ENCODE results near the gene SENP1. TPM values are rescaled to one million over a fixed set of nuclear protein-coding genes. Genes with fewer than 3 reads are reported as not detected.

SENP1 gene
- total and polyA plus RNA-seq, 7 donors, result 4.2 to 26.0 (median 16.9) TPM

GRCh38 chr12:48021485-48022179 is 84.2 kb downstream of the SENP1 start:
- TF ChIP-seq POLR2A (IDR thresholded peaks at IDR 0.05) (no peak), CTCF (IDR thresholded peaks at IDR 0.05) (no peak), POLR2AphosphoS5 (IDR thresholded peaks at IDR 0.05) (no peak), EP300 (IDR thresholded peaks at IDR 0.05) (no peak)
- Histone ChIP-seq H3K27ac (no peak overlapping the region), H3K27me3 (peaks cover 0 to 9% (median 3%) of the 10 kb centered on the region in 3 donors), H3K9me3 (no peaks in the 10 kb centered on the region), H3K4me1 (no peaks in the 10 kb centered on the region), H3K36me3 (no peaks in the 10 kb centered on the region), H3K4me3 (no peak overlapping the region)
- no peak for DNase-seq
- intact Hi-C loops (cut with DNase I), result no loop called here
- 12 to 56% methylated on average over 5 of the region's 5 CpGs for WGBS, 2 donors

- intact Hi-C loops (cut with DNase I), result no loop called here
- Histone ChIP-seq H3K27me3 (peaks cover 0 to 9% (median 3%) of the 10 kb centered on the region in 3 donors), H3K4me1 (no peaks in the 10 kb centered on the region), H3K27ac (no peak overlapping the region), H3K9me3 (no peaks in the 10 kb centered on the region), H3K4me3 (no peak overlapping the region), H3K36me3 (no peaks in the 10 kb centered on the region)
- DNase-seq, result no peak
- no peak for TF ChIP-seq POLR2A (IDR thresholded peaks at IDR 0.05)
- TF ChIP-seq EP300 (IDR thresholded peaks at IDR 0.05), result no peak
- TF ChIP-seq CTCF (IDR thresholded peaks at IDR 0.05), result no peak
- no peak for TF ChIP-seq POLR2AphosphoS5 (IDR thresholded peaks at IDR 0.05)
- 74 to 83% methylated on average over 3 of the region's 3 CpGs for WGBS, 2 donors
Measured at GRCh38 chr12:48019639-48020265, 86.1 kb downstream of the SENP1 start.

GRCh38 chr12:48018618-48018995 is 87.3 kb downstream of the SENP1 start:
- intact Hi-C loops (cut with DNase I), result no loop called here
- WGBS, 2 donors, result 85 to 90% methylated on average over 4 of the region's 4 CpGs
- H3K9me3 ChIP-seq, result no peaks in the 10 kb centered on the region
- H3K36me3 ChIP-seq, result no peaks in the 10 kb centered on the region
- no peak for TF ChIP-seq CTCF (IDR thresholded peaks at IDR 0.05)
- TF ChIP-seq POLR2AphosphoS5 (IDR thresholded peaks at IDR 0.05), result no peak
- TF ChIP-seq EP300 (IDR thresholded peaks at IDR 0.05), result no peak
- TF ChIP-seq POLR2A (IDR thresholded peaks at IDR 0.05), result no peak
- H3K4me1 ChIP-seq, result no peaks in the 10 kb centered on the region
- H3K4me3 ChIP-seq, result no peak overlapping the region
- H3K27ac ChIP-seq, result no peak overlapping the region
- H3K27me3 ChIP-seq, result peaks cover 0 to 9% (median 3%) of the 10 kb centered on the region in 3 donors
- DNase-seq, result no peak

- Histone ChIP-seq H3K36me3 (no peaks in the 10 kb centered on the region), H3K9me3 (no peaks in the 10 kb centered on the region), H3K4me3 (no peak overlapping the region), H3K27me3 (peaks cover 0 to 9% (median 3%) of the 10 kb centered on the region in 3 donors), H3K4me1 (no peaks in the 10 kb centered on the region), H3K27ac (no peak overlapping the region)
- WGBS, 2 donors, result 75 to 78% methylated on average over 4 of the region's 4 CpGs
- DNase-seq, result no peak
- intact Hi-C loops (cut with DNase I), result no loop called here
- TF ChIP-seq EP300 (IDR thresholded peaks at IDR 0.05) (no peak), POLR2A (IDR thresholded peaks at IDR 0.05) (no peak), CTCF (IDR thresholded peaks at IDR 0.05) (no peak), POLR2AphosphoS5 (IDR thresholded peaks at IDR 0.05) (no peak)
Measured at GRCh38 chr12:48017921-48018617, 87.8 kb downstream of the SENP1 start.

All from sigmoid colon (tissue), 7 donors.